GM21447 (cell line): ENCODE results near the gene PNRC1.
"Not testable (repeated sequence)": the region's sequence is repeated elsewhere in the genome, so short reads cannot be mapped to it uniquely, and the experiment has no call there.

ENCODE experiments used
- ATAC-seq: cut with Tn5 transposase; IDR thresholded peaks from one replicate; pipeline ENCODE4 v1.9.1; 2021; ENCODE audit not compliant: unreplicated experiment

The PNRC1 gene

DNA sequence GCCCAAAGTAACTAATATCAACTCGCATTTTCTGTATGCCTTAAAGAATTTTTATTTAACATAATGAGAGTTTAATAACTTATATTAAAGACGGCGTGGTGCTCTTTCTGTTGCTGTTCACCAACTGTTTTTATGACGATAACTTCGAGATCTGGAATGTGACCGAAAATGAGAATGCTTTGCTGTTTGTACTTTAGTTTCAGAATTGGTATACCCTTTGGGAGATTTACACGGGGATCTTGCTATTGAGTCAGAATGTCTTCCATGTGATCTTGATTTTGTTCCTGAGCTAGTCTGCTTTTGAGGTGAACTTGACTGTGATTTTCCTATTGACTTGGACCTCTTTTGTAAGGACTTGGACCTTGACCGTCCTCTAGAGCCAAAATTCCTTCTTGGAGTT, 17.9 kb downstream of the PNRC1 start:
- ATAC-seq: peak; percentile 84

DNA sequence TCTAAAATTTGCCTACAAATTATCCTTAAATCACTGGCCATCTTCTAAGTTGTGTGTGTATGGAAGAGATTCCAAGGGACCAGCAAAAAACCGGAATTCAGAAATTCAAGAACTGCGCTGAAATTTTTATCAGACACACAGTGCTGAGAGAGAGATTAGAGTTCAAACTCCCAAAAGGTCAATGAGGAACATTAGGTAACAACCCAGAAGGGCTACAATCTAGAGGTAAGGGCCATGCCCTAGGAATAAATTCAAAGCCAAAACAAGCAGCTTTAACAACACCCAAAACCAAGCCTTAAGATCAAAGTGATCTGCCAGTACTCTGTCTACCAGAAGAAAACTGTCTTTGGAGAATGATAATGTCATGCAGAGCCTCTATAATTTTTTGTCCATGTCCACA, 19.6 kb downstream of the PNRC1 start:
- ATAC-seq: no peak

DNA sequence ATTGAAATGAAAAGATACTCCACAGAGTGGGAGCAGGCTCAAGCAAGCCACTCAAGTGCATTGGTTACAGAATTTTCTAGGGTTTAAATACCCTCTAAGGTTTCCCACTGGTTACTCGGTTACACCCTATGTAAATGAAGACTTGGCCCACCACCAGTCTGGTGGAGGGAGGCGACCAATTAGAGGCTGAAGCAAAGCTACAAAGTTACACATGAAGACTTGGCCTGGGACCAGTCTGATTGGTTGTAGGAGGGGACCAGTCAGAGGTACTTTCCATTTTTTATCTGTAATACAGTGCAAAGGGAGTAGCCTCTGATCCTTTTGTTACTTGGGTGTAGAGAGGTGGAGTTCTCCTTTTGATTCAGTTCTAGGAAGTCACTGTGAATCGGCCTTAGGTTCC, 29.7 kb downstream of the PNRC1 start:
- no peak for ATAC-seq

DNA sequence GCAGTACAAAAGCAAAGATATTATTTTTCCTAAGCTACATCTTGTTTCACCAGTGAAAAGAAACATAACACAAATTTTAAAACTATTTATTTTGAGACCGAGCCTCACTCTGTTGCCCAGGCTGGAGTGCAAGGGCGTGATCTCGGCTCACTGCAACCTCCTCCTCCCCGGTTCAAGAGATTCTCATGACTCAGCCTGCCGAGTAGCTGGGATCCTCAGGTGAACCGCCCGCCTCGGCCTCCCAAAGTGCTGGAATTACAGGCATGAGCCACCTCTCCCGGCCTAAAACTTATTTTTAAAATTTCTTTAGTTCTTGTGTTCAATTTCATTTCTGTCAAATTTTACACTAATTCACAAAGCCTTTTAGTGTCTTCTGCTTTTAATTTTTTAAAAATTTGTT, 31.4 kb downstream of the PNRC1 start:
- ATAC-seq: no peak

DNA sequence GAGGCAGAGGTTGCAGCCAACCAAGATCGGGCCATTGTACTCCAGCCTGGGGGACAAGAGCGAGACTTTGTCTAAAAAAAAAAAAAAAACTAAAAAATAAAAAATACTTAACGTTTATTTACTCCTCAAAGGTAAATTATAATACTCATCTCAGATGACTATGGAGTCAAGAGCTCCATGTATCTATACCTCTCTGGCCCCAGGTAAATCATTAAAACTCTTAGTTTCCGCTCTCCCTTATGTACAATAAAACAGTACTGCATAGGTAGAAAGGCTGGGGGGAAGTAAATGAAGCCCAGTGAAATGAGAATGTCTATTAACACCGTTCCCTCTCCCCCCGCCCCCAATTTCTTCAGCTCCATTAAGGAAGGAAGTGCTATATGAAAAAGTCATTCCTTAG, 36.2 kb downstream of the PNRC1 start:
- ATAC-seq: no peak

DNA sequence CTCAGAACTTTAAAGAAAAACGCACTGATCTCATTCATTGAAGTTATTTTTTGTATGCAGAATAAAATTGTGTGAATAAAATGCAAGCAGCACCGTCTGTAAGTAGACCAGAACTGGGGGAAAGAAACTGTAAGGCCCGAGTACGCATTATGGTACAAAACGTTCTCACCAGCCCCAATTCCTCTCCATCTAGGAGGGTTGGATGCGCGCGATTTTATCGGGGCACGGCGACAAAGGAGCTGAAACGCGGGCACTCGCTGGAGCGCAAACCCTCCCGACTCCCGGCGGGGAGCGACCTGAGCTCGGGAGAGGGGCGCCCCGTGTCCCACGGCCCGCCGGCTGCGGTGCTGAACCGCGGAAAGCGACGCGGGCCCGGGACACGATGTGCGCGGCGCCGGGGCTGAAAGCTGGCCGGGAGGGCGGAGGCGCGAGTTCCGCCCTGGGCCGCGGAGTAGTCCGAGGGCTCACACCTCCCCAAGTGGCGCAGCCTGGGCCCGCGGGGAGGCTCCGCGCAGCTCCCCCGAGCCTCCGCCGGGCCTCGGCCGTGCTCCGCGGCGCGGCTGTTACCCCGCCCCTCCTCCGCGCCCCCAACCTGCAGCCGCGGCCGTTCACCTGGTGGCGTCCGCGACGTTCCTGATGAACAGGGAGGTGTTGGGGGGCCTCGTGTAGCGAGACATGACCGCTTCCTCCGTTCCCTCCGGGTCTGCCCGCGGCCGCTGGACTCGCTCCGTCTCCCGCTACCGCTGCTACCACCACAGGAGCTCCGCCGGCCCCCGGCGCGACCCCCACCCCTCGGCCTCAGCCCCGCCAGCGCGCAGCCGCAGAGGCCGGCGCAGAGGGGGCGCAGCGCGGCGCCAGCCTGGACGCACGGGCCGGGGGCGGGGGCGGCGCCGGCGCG, 36.9 kb downstream of the PNRC1 start, which contains the start of gene SRSF12:
TSS of gene SRSF12 (minus strand) at position 861 of the 898 bp plus-strand sequence. CDS start at position 677, 184 bp downstream.
- ATAC-seq: peak; percentile 62

DNA sequence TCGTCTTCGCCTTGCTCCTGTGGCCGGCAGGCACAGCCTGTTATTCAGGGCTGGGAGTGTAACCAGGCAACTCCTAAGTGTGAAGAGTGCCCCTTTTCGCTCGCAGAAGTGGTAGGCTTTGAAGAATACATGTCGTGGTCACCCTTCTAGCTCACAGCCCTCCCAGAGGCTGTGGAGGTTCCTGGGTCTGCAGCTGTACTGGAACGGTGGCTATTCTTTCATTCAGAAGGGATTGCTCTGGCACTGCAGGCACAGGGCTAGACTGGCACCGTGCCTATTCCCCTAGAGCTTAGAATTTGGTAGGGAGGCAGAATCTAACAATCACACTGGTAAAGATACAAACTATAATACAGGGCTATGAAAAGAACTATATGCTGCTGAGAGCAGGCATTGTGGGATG, 38.4 kb downstream of the PNRC1 start:
- ATAC-seq: no peak

DNA sequence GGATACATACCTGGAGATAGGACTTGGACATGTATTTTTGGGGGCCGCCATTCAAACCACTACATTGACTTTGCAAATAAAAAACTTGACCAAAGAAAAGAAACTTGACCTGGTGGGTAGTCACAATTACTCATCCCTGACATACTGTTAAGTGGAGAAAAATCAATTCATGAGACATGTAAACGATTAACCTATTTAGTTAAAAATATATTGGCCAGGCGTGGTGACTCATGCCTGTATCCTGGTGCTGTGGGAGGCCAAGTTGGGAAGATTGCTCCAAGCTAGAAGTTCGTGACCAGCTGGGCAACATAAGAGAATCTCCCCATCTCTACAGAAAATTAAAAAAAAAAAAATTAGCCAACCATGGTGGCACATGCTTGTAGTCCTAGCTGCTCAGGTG, 39.8 kb downstream of the PNRC1 start:
- ATAC-seq: no peak

DNA sequence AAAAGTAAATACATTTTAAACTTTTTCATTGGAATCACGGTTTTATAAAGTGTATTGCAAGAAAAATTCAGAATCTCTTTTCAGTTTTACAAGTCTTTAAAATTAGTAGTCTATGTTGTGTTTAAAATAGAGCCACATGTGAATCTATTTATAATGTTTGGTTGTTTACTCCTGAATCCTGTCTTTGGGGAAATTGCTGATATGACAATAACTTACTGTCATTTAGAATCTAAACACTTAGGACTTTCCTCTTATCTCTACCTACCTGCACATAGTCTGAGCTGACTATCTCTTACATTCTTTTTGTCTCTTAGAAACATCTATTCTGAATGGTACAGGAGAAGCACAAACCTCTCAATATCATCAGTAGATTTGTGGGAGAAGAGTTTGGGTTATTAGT, 41.4 kb downstream of the PNRC1 start:
- ATAC-seq: no peak

DNA sequence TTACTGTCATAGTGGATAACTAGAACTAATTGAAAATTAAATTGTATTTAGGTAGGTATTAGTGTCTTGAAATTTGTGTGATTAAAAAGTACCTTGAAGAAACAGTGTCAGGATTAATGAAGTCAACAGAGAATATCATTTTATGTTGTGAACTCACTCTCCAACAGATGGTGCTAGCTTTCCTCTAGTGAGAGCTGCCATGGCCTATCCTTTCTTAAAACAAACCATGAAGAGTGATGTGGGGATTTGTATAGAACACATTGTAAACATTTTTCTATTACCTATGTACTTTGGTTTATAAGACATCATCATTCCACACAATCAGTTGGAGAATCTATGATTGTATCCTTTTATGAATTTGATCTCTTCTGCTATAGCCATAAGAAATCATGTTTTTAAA, 42.1 kb downstream of the PNRC1 start:
- ATAC-seq: peak; percentile 68

DNA sequence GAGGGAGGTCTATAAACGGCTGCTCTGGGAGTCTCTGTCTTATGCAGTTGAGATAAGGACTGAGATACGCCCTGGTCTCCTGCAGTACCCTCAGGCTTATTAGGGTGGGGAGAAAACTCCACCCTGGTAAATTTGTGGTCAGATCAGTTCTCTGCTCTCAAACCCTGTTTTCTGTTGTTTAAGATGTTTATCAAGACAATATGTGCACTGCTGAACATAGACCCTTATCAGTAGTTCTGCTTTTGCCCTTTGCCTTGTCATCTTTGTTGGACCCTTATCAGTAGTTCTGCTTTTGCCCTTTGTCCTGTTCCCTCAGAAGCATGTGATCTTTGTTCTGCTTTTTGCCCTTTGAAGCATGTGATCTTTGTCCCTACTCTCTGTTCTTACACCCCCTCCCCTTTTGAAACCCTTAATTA, 47.7 kb downstream of the PNRC1 start:
- not testable (repeated sequence) for ATAC-seq

DNA sequence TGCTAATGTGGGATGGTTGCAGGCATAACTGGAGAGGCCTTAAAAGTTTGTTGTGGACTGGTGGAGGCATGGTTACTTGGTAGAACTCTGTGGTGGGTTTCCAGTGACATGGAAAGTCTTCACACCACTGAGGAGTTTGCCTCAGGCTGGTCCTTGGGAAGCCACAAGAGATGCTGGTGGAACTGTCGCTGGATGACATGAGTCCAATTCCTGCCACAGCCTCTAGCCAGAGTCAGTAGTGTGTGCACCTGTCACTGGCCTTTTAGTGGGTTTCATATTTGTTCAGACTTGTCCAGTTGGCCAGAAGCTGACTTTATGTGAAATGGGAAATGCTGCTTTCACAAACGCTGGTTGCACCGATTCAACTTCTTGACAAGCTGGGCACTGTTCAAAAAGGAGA, 51.0 kb downstream of the PNRC1 start:
- ATAC-seq: no peak

DNA sequence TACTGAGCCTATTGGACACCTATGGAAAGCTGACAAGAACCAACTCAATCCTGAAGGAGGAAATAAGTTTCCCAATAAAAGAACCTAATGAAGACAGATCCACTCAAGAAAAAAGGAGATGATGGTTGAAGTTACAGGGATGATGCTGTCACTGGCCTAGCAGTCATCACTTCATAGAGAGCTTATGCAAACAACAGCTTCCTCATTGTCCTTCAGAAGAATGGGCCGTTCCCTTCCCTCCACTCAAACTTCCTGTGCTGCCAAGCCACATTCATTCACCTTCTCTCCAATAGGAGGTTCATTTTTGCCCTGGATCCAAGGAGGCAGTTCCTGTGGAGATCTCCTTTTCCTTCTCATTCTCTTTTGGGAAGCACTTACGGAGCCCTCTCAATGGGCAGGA, 51.5 kb downstream of the PNRC1 start:
- no peak for ATAC-seq

DNA sequence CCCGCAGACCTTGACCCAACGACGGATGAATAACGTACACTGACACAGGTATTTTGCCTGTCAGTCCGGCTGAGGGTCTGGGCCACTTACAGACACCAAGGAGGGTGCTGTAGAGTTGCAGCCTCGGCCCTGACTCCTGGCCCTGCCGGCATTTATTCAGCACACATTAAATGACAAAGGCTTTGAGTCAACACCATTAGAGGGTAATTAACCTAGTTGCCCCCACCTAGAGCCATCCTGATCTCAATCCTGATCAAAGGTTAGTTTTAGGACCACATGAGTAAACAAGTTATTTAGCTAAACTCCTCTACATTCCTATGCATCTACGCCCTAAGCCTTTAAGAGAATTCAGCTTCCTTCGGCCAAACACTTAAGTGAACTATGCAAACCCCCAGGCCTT, 53.4 kb downstream of the PNRC1 start:
- no peak for ATAC-seq

DNA sequence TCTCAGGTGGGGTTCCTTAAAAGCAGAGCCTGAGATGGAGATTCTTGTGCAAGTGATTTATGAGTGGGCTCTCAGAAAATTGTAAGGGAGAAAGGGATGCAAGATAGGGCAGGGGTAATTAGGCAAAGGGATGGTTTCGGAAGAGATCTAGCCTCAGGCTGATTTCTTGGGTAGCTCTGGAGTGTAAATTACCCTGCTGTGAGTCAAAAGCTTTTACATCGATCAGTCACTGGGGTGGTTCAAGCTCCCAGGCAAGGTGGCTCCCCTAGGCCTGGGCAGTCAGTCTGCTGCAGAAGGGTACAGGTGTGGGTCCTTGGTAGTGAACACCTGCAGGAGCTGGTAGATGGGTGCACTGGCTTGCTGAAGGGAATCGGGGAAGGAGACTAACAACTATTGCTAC, 54.2 kb downstream of the PNRC1 start:
- ATAC-seq: no peak
